HG02852 (cell line): ENCODE results near the gene CD93.

Source experiments
- ATAC-seq: cut with Tn5 transposase; IDR thresholded peaks from one replicate; pipeline ENCODE4 v1.9.1; 2021; ENCODE audit warnings: mild to moderate bottlenecking, moderate library complexity; ENCODE audit not compliant: unreplicated experiment

Gene CD93

DNA sequence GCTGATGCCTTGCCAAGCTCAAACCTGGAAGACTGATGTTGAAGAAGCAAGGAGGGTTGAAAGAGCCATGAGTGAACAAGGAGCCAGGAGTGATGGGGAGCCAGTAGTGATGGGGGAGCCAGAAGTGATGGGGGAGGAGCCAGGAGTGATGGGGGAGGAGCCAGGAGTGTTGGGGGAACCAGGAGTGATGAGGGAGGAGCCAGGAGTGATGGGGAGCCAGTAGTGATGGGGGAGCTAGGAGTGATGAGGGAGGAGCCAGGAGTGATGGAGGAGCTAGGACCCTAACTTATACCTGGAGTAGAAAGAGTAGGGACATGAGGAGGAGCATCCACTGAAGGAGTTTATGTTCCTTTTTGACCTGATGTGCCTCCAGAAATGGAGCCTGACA, 14.6 kb upstream of the CD93 start:
- no peak for ATAC-seq

DNA sequence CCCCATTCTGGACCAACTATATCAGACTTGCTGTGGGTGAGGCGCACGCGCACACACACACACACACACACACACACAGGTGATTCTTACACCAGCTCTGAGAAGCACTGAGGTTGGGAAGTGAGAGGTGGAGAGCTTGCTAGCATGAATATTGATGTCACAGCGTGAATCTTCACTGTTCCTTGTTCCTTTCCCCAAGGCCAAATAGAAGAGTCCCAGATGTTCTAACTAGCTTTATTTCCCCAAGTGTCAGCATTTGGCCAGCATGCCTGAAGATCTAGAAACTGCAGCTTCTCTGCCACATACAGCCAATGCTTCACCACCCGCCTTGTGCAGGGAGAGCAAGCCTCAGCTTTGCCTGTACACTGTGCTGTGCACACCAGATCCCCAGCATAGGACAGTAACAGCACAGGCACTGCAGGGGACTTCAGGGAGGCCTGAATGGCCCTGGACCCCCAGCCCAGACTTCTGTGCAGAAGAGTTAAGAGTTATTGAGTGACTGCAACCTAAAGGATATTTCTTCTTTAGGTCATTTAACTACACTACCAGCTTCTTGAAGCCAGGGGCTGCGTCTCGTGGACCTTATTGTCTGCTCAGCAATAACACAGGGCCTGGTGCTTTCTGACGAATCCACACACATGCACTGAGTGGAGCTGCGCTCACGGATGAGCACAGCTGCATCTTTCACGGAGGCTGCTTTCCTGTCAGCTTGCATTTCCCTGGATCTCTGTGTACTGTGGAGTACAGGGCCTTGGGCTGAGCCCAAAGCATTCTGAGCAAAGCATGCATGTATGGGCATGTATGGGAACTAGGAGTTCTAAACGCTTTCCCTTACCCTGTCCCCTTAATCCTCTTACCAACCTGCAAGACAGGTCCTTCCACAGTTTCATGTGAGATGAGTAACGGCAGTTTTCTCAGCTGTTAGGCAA, 13.9 kb upstream of the CD93 start:
- no peak for ATAC-seq

- ATAC-seq: no peak
Measured at GRCh38 chr20:23097636-23098580, 11.8 kb upstream of the CD93 start.

DNA sequence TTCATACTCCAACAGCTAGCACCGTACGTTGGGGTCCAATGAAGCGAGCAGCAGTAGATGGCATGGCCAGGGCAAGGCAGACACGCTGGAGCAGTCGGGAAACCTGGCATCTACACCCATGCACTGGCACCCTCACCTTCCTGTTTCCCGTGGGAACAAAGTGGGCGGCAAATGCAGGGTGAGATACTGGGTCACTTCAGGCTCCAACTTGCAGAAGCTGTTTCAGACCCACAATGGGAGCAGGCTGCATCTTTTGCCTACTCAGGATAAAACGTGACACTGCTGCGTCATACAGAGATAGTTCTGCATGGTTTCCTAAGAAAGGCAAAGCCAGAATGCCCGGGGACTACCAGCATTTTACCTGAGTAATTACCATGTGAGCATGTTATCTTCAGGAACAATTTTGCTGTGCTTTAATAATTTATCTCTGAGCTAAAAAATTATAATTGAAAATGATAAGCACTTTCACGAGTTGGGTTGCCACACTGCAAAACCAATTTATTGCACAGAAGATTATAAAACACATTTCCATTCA, 10.9 kb upstream of the CD93 start:
- ATAC-seq: no peak

DNA sequence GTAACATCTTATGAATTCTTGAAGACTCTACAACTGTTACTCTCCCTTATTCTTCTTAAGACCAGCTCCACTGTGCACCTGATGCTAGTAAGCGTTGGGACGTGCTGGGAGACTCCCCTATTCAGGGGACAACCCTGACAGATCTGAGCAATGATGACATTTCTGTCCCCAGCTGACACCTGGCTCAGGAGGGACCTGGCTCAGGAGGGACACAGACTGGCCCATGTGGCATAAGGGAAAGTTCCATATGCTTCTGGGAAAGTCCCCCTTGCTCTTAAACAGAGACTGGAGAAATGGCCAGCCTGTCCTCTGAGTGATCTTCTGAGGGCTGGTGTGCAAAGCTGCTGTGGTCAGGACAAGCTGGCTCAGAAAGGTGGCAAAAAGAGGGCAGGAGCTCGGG, 10.0 kb upstream of the CD93 start:
- ATAC-seq: no peak

DNA sequence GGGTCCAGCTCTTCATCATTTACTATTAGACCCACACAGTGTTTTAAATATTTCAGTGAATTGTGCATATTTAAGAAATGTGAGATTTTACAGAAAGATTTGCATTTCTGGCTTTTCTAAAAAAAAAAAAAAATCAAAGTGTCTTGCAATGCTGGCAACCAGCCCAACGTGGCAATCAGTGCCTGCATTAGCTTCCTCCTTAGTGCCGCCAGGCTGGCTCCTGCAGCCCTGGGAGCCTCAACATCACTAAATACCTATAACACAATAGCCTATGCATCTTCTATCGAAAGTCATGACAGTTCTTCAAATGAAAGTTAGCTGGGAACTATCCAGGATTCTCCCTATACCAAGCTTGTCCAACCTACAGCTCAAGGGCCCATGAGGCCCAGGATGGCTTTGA, 9.4 kb upstream of the CD93 start:
- ATAC-seq: no peak

DNA sequence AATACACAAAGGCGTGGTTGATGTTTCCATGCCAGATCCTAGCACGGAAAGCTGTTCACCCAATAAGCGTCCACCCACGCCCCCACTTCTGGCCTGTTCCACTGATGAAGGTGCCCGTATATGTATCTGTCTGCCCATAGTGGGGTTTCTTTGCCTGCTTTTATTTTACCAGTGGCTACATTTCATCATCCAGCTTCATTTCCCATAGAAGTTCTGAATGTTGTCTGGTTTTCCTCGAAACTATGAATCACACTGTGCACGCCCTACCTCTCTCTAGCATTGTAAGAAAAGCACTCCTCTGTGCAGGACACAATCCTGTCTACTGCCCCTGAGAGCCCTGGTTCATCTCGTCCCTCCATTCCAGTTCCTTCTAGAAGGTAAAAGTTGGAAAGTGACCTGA, 8.8 kb upstream of the CD93 start:
- no peak for ATAC-seq

GRCh38 chr20:23094213-23094896, 8.2 kb upstream of the CD93 start:
- no peak for ATAC-seq

DNA sequence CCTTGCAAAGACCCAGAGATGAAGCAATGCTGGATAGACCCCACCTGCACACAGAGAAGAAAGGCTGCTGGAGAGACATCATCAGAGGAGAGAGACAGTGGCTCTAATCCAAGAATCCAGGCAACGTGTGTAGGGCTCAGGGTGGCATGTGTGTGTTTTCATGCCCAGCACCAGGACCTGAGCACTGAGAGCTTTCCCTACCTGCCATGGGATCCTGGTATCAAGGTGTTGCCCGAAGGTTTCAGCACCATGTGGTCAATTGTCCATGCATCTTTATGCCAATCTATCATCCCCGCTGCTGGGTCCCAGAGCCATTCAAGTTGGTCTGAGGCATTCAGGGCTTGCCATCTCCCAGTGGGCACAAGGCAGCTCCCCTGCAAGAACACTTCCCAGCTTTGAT, 7.5 kb upstream of the CD93 start:
- ATAC-seq: no peak

DNA sequence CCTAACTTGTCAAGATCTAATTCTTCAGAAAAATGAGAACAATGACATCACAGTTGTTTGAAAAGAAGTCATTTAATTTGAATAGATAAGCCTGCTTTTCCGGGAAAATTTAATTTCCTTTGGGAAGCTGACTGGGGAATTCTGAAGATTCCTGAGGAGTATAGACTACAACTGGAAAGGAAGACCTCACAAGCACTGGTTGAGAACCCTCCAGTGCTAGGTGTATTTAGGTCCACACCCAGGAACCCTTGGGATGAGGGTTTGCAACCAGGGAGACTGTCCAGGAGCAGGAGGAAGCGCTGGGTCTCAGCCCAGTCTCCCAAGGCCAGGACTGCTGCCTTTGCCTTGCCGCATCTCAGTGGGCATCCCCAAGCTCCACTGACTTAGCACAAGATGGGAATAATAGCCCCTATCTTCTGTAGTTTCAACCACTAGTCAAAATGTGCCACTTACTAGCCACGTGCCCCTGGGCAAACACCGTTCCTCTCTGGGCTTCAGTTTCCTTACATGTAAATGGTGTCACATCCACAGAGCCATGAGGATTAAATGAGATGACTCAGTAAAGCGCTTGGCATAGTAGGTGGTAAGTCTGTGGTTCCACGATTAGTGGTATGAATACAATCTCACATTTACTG, 6.9 kb upstream of the CD93 start:
- no peak for ATAC-seq

- no peak for ATAC-seq
Measured at GRCh38 chr20:23092384-23092756, 6.2 kb upstream of the CD93 start.

DNA sequence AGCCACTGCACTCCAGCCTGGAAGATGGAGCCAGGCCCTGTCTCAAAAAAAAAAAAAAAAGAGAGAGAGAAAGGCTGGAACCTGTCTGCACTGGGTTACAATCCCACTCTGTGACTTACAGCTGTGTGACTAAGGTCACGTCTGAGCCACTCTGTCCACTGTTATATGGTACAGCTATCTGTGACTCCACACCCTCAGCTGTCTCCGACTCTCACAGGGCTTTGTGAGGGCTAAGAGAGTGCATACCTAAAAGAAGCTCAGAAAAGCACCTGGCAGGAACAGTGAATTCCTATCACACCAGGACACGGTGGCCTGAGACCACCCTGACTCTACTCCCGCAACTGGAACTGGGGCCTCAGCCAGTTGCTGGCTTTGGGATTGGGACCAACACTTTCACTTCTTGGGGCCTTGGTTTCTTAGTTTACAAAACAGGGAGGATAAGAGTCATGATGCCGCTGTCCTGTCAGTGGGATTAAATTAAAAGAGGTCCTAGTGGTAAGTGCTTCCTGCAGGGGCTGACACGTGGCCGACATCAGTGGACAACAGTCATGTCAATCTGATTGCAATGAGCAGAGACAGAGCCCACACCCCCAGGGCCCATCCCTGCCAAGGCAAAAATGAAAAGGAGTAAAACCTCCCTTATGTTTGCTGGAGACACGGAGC, 5.7 kb upstream of the CD93 start:
- no peak for ATAC-seq

DNA sequence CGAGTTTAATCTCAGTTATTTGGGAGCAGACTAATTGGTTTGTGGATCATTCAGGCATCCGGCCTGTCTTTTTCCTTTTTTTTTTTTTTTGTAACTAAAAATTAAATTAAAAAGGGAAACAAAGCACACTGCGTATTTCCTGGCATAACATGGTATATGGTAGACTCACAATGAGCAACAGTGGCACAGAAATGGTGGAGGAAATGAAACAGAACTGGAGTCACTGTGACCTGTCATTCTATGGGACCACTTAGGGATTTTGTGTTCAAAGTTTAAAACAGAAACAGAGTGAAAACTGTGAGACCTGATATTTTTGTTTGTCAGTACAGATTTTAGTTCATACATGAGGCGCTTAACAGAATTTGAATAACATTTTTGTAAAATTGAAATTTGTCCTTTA, 4.8 kb upstream of the CD93 start:
- no peak for ATAC-seq

- ATAC-seq: no peak
Measured at GRCh38 chr20:23090147-23090546, 4.0 kb upstream of the CD93 start.

DNA sequence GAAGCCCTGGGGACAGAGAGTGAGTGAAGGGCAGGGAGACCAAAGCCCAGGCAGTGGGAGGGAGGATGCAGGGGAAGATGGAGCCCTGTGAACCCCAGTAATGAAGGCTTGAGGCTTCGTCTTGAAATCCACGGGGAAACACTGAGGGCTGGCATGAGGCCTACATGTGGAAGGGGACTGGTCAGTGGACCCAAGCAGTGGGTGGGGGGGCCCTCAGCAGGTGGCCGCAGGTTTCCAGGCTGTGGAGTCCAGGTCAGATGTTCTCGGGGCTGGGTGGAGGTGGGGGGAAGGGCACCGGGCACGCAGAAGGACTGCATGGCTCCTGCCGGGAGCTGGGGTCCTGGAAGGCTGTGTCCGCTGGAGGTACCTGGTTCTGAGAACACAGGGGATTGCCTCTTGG, 2.7 kb upstream of the CD93 start:
- ATAC-seq: no peak

GRCh38 chr20:23087587-23088251, 1.6 kb upstream of the CD93 start:
- no peak for ATAC-seq

DNA sequence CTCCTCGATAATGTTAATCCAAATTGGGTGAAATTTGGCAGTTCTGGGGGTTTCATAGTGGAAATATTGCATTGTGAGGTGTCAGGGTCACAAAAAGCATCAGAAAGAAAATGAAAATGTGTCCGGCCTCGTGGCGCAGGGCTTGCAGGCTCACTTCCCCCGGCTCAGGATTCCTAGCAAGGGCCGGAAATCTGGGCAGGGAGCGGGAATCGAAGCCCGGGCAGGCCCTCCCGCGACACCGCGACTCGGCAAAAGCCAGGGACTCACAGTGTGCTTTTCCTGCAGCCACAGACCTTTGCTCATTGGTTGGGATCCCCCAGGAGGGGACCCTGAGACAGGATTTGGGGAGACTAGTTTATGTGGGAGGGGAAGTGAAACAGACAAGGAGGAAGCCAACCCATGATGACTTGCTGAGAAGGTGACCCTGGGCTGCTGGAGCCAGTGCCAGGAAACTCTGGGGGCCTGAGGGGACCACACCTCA, 847 bp upstream of the CD93 start:
- ATAC-seq: no peak

DNA sequence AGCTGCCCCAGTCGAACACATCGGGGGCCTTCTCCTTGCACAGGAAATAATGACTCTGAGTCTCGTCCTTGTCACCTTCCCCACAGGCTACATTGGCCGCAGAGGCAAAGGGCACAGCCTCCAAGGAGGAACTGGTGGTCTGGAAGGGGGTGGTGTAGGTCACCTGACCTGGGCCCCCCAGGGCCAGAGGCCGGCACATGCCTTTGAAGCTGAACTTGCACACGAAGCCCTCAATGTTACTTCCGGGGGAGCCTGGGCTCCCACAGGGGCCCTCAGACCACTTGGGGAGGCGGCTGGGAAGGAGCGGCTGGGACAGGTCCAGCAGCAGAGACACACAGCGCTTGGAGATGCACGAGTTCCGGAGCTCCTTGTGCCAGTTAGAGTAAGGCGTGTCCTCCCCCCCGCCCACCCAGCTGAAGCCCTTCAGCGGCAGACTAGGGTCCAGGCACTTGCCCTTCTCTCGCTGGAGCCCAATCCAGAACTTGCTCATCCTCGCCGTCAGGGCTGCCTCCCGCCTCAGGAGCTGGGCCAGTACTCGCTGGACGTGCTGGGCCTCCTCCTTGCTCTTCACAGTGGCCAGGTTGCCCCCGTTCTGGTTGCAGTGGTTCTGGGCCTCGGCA, 578 bp downstream of the CD93 start:
- no peak for ATAC-seq

DNA sequence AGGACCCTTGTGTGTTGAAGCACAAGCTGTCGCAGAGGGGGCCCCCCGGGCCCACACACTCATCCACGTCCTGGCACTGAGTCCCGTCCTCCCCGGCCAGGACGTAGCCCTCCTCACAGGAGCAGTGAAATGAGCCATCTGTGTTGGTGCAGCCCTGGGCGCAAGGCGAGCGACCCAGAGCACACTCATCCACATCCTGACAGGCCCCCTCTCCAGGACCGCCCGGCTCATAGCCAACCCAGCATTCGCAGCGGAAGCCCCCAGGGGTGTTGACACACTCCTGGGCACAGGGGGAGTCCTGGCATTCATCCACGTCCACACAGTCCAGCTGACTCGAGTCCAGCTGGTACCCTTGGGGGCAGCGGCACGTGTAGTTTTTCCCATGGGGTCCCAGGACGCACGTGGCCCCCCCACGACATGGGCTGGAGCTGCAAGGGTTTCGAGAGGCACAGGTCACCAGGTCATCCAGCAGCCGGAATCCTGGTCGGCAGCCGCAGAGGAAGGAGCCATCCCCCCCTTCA, 1.2 kb downstream of the CD93 start:
- no peak for ATAC-seq
